B cell (primary cell): ENCODE measurements around the gene MPEG1. TPM values are rescaled to one million over a fixed set of nuclear protein-coding genes. Genes with fewer than 3 reads are reported as not detected.

Experiments
- ATAC-seq: fragments of 200-7000 bp; cut with Tn5 transposase; one replicate; pipeline ENCODE4 v1.10.0; 2021; ENCODE audit warnings: low read depth, mild to moderate bottlenecking, moderate number of reproducible peaks, moderate library complexity
- CTCF ChIA-PET: fragments of 350-600 bp; sonication (Branson Sonifier 250); formaldehyde crosslinking; loops from one replicate; lab custom pipeline; 2021; ENCODE audit warnings: antibody characterized with exemption, inconsistent platforms; lab: Charles Lee
- POLR2A ChIA-PET: fragments of 350-600 bp; sonication (Branson Sonifier 250); formaldehyde crosslinking; loops from one replicate; lab custom pipeline; 2021; ENCODE audit warnings: antibody characterized with exemption; lab: Charles Lee
- DNase-seq: peaks from one replicate; pipeline ENCODE4 v3.0.0; 2013
- H2AFZ ChIP-seq: 2 replicates; pipeline ENCODE4 v1.6.1; 2012; ENCODE audit warnings: mild to moderate bottlenecking, low read depth, low read length; ENCODE audit not compliant: insufficient read depth, poor library complexity, severe bottlenecking
- H3K27ac ChIP-seq, 2 donors: 1 replicate in 1 of 2; 2 replicates in 1 of 2; pipeline ENCODE4 v1.5.1; 2012 to 2013; ENCODE audit warnings: low read length in 2 of 2, mild to moderate bottlenecking in 2 of 2, moderate library complexity in 1 of 2
- H3K27me3 ChIP-seq, 4 experiments: fragments of 200-600 bp in 1 of 4; sonication (generic) in 1 of 4; replicated peaks in 1 of 4; 1 replicate in 2 of 4; 2 replicates in 2 of 4; pipeline versions ENCODE4 v1.6.1 to v1.7.0; 2013 to 2016; ENCODE audit warnings: low read length in 3 of 4, mild to moderate bottlenecking in 2 of 4, mixed read lengths in 1 of 4, moderate library complexity in 1 of 4; ENCODE audit not compliant: insufficient read depth in 4 of 4, control insufficient read depth in 3 of 4; ENCODE audit errors: control extremely low read depth in 1 of 4
- H3K36me3 ChIP-seq, 2 experiments: replicated peaks in 1 of 2; 1 replicate in 1 of 2; 2 replicates in 1 of 2; pipeline versions ENCODE4 v1.6.1 to v1.7.1; 2013; ENCODE audit warnings: low read length in 1 of 2; ENCODE audit not compliant: insufficient read depth in 2 of 2, control insufficient read depth in 1 of 2; ENCODE audit errors: control extremely low read depth in 1 of 2, extremely low read depth in 1 of 2
- H3K4me1 ChIP-seq, 2 donors: fragments of 200-600 bp in 1 of 2; sonication (generic) in 1 of 2; 1 replicate in 1 of 2; 2 replicates in 1 of 2; pipeline versions ENCODE4 v1.5.1 to v1.6.1; 2013 to 2017; ENCODE audit warnings: low read length in 2 of 2; ENCODE audit not compliant: control insufficient read depth in 2 of 2, insufficient read depth in 2 of 2
- H3K4me2 ChIP-seq: replicated peaks from 2 replicates; pipeline ENCODE3; 2012; ENCODE audit warnings: mild to moderate bottlenecking, low read depth, low read length; ENCODE audit not compliant: poor library complexity, severe bottlenecking
- H3K4me3 ChIP-seq, 5 experiments: fragments of 200-600 bp in 1 of 5; sonication (generic) in 1 of 5; 1 replicate in 3 of 5; 2 replicates in 2 of 5; pipeline versions ENCODE4 v1.5.1 to v1.7.0; 2011 to 2016; ENCODE audit warnings: low read length in 4 of 5, mild to moderate bottlenecking in 4 of 5, low read depth in 2 of 5, control low read depth in 1 of 5, moderate library complexity in 1 of 5; ENCODE audit not compliant: insufficient read depth in 1 of 5; ENCODE audit errors: control extremely low read depth in 1 of 5, extremely low read depth in 1 of 5
- H3K79me2 ChIP-seq: fragments of 200-600 bp; sonication (generic); one replicate; pipeline ENCODE4 v1.6.0; 2016; ENCODE audit warnings: low read length; ENCODE audit not compliant: control insufficient read depth, insufficient read depth
- H3K9ac ChIP-seq: fragments of 200-600 bp; sonication (generic); 2 replicates; pipeline ENCODE4 v1.6.1; 2017; ENCODE audit warnings: mild to moderate bottlenecking, low read length, moderate library complexity
- H3K9me3 ChIP-seq, 3 donors: one replicate each; pipeline versions ENCODE4 v1.6.1 to v1.7.1; 2013; ENCODE audit warnings: low read length in 2 of 3; ENCODE audit not compliant: control insufficient read depth in 2 of 3, insufficient read depth in 1 of 3; ENCODE audit errors: control extremely low read depth in 1 of 3
- H4K20me1 ChIP-seq: 2 replicates; pipeline ENCODE4 v1.6.0; 2012; ENCODE audit warnings: mild to moderate bottlenecking, low read length; ENCODE audit not compliant: insufficient read depth, control insufficient read depth, poor library complexity, severe bottlenecking
- H3K27ac Mint-ChIP-seq: one replicate; pipeline ENCODE4 v1.8.0; 2021; ENCODE audit warnings: mixed read lengths
- H3K27me3 Mint-ChIP-seq: one replicate; pipeline ENCODE4 v1.8.0; 2021; ENCODE audit warnings: mixed read lengths
- H3K4me1 Mint-ChIP-seq: one replicate; pipeline ENCODE4 v1.8.0; 2021; ENCODE audit warnings: mixed read lengths
- H3K4me3 Mint-ChIP-seq: one replicate; pipeline ENCODE4 v1.8.0; 2021; ENCODE audit warnings: mixed read lengths
- H3K9me3 Mint-ChIP-seq: one replicate; pipeline ENCODE4 v1.8.0; 2022; ENCODE audit warnings: mixed read lengths; ENCODE audit not compliant: insufficient read depth
- CTCF ChIP-seq: fragments of 200-600 bp; IDR thresholded peaks from one replicate; pipeline ENCODE4 v1.8.0; 2022; ENCODE audit warnings: antibody characterized with exemption, mild to moderate bottlenecking
- EZH2 ChIP-seq: IDR thresholded peaks from 2 replicates; pipeline ENCODE4 v1.6.1; 2012; ENCODE audit warnings: borderline replicate concordance, low read depth, mild to moderate bottlenecking, moderate library complexity, low read length; ENCODE audit not compliant: insufficient read depth, poor library complexity, severe bottlenecking
- WGBS: methylation state at CpG from one replicate; pipeline ENCODE4 v1.1.5; 2013; ENCODE audit warnings: missing lambda C conversion rate; ENCODE audit not compliant: insufficient coverage; 5-methylcytosine and 5-hydroxymethylcytosine counted together
- intact Hi-C: fragments of 100-400 bp; cut with micrococcal nuclease; formaldehyde crosslinking; loops from one replicate; pipeline ENCODE4 v1.10.0; 2022
- polyA plus RNA-seq: library from polyadenylated mRNA; depleted of rRNA; stranded (reverse); fragments of >200 nt; gene quantifications from 2 replicates; pipeline ENCODE4 v1.2.3, GENCODE V29; 2012
- total RNA-seq, 2 donors: library from RNA; stranded (reverse); fragments of 120-200 nt in 1 of 2; gene quantifications; 1 replicate in 1 of 2; 2 replicates in 1 of 2; pipeline versions ENCODE4 v1.2.3 to v1.2.4, GENCODE V29; 2013 to 2022

The MPEG1 gene
- total and polyA plus RNA-seq, 2 donors (not counting 1 experiment from before 2014, with no cell fraction given), result 27.7 to 151 TPM

DNA sequence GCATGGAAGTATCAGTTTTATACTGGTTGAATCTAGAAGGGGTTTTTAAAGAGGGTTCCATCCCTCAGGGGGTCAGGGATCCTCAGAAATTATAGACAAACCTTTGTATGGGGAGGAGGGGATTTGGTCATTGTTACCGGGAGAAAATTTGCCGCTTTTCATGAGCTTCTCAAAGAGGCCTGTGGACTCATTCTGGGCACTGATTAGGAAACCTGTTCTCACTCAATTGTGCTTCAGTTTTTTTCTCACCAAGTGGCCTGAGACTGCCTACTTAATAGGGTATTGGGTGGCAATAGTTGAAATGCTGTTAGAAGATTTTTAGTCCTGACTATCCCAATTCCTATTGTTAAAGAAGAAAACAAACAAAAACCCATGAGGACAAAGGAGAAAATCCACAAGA, 14.0 kb downstream of the MPEG1 start:
- Histone ChIP-seq H3K36me3 (peaks cover 2 to 67% of the 10 kb centered on the region in 2 experiments), H3K27ac (peak overlapping the region in 1 of 2 donors; percentile 2), H3K4me1 (peaks cover 47 to 53% of the 10 kb centered on the region in 2 donors), H3K79me2 (peaks cover 33% of the 10 kb centered on the region), H4K20me1 (no peaks in the 10 kb centered on the region), H3K27me3 (no peaks in the 10 kb centered on the region), H3K9ac (no peak overlapping the region), H3K4me3 (no peak overlapping the region), H3K9me3 (peaks cover 0 to 4% (median 0%) of the 10 kb centered on the region in 3 donors), H3K4me2 (no peak overlapping the region), H2AFZ (no peak overlapping the region)
- peaks cover 80% of the 10 kb centered on the region for H3K4me1 Mint-ChIP-seq
- intact Hi-C loops, result no loop called here
- no peak for ATAC-seq
- H3K4me3 Mint-ChIP-seq, result no peak overlapping the region
- peak overlapping the region; percentile 34 for H3K27ac Mint-ChIP-seq
- ChIA-PET CTCF (interaction anchor here (1.2 to 7.7 kb wide), 10 partner anchors 9 to 230 kb away, joined by 3 to 84 read pairs (median 5); partner anchors contain the start of gene DTX4), POLR2A (no interaction called here)
- H3K27me3 Mint-ChIP-seq, result no peaks in the 10 kb centered on the region
- DNase-seq, result no peak
- TF ChIP-seq CTCF (no peak), EZH2 (no peak)
- H3K9me3 Mint-ChIP-seq, result no peaks in the 10 kb centered on the region
- 84% methylated on average over 2 of the region's 2 CpGs for WGBS

DNA sequence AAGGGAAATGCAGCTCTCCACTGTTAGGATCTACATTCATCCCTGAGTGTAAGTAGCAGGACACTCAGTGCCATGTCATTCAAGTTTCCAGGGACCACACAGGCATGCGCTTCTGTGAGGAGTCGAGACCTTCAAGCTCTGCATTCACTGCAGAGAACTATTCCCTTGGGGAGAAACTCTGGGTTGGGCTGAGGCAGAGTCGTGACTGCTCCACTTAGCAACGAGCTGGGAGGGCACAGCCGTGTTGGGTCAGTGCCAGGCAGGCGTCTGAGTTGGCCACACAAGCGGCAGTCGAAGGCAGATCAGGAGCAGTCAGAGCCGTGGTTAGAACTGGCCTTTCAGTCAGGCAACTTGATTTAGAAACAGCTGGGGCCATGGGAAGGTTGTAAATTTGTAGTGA, 14.7 kb downstream of the MPEG1 start:
- 28% methylated on average over 9 of the region's 9 CpGs for WGBS
- no peaks in the 10 kb centered on the region for H3K27me3 Mint-ChIP-seq
- TF ChIP-seq CTCF (no peak), EZH2 (no peak)

More for the DNA sequence above, 14.7 kb downstream of the MPEG1 start:
- H3K27ac Mint-ChIP-seq, result peak overlapping the region; percentile 72
- intact Hi-C loops, result no loop called here
- Histone ChIP-seq H3K27ac (no peak overlapping the region), H3K36me3 (peaks cover 0 to 64% of the 10 kb centered on the region in 2 experiments), H3K4me3 (no peak overlapping the region), H3K4me1 (peaks cover 47 to 50% of the 10 kb centered on the region in 2 donors), H3K27me3 (no peaks in the 10 kb centered on the region), H4K20me1 (no peaks in the 10 kb centered on the region), H2AFZ (no peak overlapping the region), H3K79me2 (peaks cover 26% of the 10 kb centered on the region), H3K9ac (no peak overlapping the region), H3K9me3 (peaks cover 0 to 4% (median 0%) of the 10 kb centered on the region in 3 donors), H3K4me2 (peak overlapping the region; percentile 11)
- H3K4me1 Mint-ChIP-seq, result peaks cover 74% of the 10 kb centered on the region
- POLR2A ChIA-PET, result no interaction called here
- no peaks in the 10 kb centered on the region for H3K9me3 Mint-ChIP-seq
- DNase-seq (no peak), ATAC-seq (no peak)
- CTCF ChIA-PET, result interaction anchor here (1.3 to 7.7 kb wide), 9 partner anchors 8 to 231 kb away, joined by 4 to 84 read pairs (median 5); partner anchors contain the start of gene DTX4
- peak overlapping the region; percentile 23 for H3K4me3 Mint-ChIP-seq
